IMR-90 (cell line): ENCODE results near the gene ALKBH1.

Source experiments
- CHD1 ChIP-seq: IDR thresholded peaks from 2 replicates; pipeline ENCODE4 v1.6.1; 2012; ENCODE audit warnings: low read depth, low read length, improper control_type of control experiment
- CTCF ChIP-seq: conservative IDR thresholded peaks from 2 replicates; pipeline ENCODE4 v1.5.1; 2012; ENCODE audit warnings: mild to moderate bottlenecking, low read depth, low read length, improper control_type of control experiment
- MAFK ChIP-seq: IDR thresholded peaks from 2 replicates; pipeline ENCODE4 v1.6.1; 2012; ENCODE audit warnings: low read depth, low read length, improper control_type of control experiment
- MAZ ChIP-seq: IDR thresholded peaks from 2 replicates; pipeline ENCODE4 v1.6.1; 2012; ENCODE audit warnings: low read depth, mild to moderate bottlenecking, low read length, improper control_type of control experiment, moderate library complexity, borderline replicate concordance
- SMC3 ChIP-seq: fragments of 150-350 bp; IDR thresholded peaks from 2 replicates; pipeline ENCODE4 v1.6.1; 2016; ENCODE audit warnings: low read depth, mild to moderate bottlenecking, antibody characterized with exemption, low read length, moderate library complexity
- TF ChIP-seq, protein P1 (sequence below): fragments of 150-350 bp; IDR thresholded peaks from 2 replicates; pipeline ENCODE4 v1.6.1; 2016; ENCODE audit warnings: low read depth, mild to moderate bottlenecking, low read length, moderate library complexity, borderline replicate concordance

DNA sequence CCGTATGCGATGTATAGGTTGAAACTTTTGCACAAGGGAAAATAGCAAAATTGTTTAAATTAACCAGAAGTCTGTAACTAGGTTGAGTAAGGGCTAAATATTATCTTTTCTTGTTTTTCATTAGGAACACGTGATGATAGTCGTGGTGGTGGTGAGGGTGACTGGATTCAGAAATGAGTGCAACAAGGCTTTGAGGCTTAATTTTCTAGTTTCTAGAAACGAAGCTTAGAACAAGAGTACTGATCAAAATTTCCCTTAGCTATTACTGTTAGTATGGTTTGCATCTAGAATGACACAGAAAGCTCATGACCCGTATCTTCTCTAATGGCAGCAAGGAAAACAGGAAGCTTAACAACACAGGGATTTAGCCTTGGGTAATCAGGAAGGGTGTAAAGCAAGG is 7.1 kb upstream of the ALKBH1 start:
- TF ChIP-seq MAFK (no peak), CTCF (no peak), SMC3 (no peak), CHD1 (no peak), MAZ (no peak)
- TF ChIP-seq, protein P1, sequence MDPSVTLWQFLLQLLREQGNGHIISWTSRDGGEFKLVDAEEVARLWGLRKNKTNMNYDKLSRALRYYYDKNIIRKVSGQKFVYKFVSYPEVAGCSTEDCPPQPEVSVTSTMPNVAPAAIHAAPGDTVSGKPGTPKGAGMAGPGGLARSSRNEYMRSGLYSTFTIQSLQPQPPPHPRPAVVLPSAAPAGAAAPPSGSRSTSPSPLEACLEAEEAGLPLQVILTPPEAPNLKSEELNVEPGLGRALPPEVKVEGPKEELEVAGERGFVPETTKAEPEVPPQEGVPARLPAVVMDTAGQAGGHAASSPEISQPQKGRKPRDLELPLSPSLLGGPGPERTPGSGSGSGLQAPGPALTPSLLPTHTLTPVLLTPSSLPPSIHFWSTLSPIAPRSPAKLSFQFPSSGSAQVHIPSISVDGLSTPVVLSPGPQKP, result no peak
